HCT116 (cell line): Measurements from ENCODE around the gene RFX2. TPM values are rescaled to one million over a fixed set of nuclear protein-coding genes. Genes with fewer than 3 reads are reported as not detected.

ENCODE experiments used
- ATAC-seq: fragments of 200-7000 bp; cut with Tn5 transposase; 2 replicates; pipeline ENCODE4 v1.9.1; 2020; ENCODE audit warnings: mild to moderate bottlenecking, moderate library complexity
- BruUV-seq: library from RNA; stranded (reverse); fragments of 400-500 nt; replicated peaks from 2 replicates; lab custom pipeline; 2021; lab: Mats Ljungman, UMichigan
- CTCF ChIA-PET: fragments of 300-600 bp; sonication (Branson Sonifier 250); formaldehyde crosslinking; loops from one replicate; lab custom pipeline; 2021; ENCODE audit warnings: antibody characterized with exemption; lab: Charles Lee
- POLR2A ChIA-PET: fragments of 300-600, 350-600 bp; sonication (Branson Sonifier 250); formaldehyde crosslinking; loops from one replicate; lab custom pipeline; 2021; ENCODE audit warnings: antibody characterized with exemption; lab: Charles Lee
- RAD21 ChIA-PET, 2 experiments: fragments of 300-600 bp; sonication (Branson Sonifier 250); formaldehyde crosslinking; loops; one replicate each; lab custom pipeline; 2023; ENCODE audit warnings: low total read pairs in 2 of 2; ENCODE audit not compliant: uncharacterized antibody in 2 of 2, unreplicated experiment in 2 of 2, low non-redundant PET in 1 of 2; lab: Charles Lee
- DNase-seq: peaks from one replicate; pipeline ENCODE4 v3.0.0-alpha.2; 2010; ENCODE audit warnings: low read depth, low spot score
- H2AFZ ChIP-seq: fragments of 200-600 bp; shearing (Covaris generic), sonication (generic); 2 replicates; pipeline ENCODE4 v1.6.1; 2017; ENCODE audit warnings: low read depth, mixed run types, mixed read lengths, antibody characterized with exemption, low read length; ENCODE audit not compliant: poor library complexity, severe bottlenecking
- H3K27ac ChIP-seq: 2 replicates; pipeline ENCODE4 v1.5.1; 2012; ENCODE audit warnings: low read depth, low read length
- H3K27me3 ChIP-seq: fragments of 200-600 bp; sonication (generic); 2 replicates; pipeline ENCODE4 v1.6.1; 2016; ENCODE audit warnings: mixed run types, low read length, mixed read lengths; ENCODE audit not compliant: insufficient read depth
- H3K36me3 ChIP-seq, 2 experiments: fragments of 200-500 bp in 1 of 2; fragments of 200-600 bp in 1 of 2; sonication (Bioruptor generic) in 1 of 2; sonication (generic) in 1 of 2; 2 replicates each; pipeline versions ENCODE4 v1.5.1 to v1.6.1; 2014 to 2016; ENCODE audit warnings: low read length in 2 of 2, inconsistent platforms in 1 of 2, mixed read lengths in 1 of 2, mixed run types in 1 of 2; ENCODE audit not compliant: insufficient read depth in 2 of 2, control insufficient read depth in 1 of 2
- H3K4me1 ChIP-seq, 2 experiments: fragments of 200-600 bp in 1 of 2; sonication (generic) in 1 of 2; 2 replicates each; pipeline versions ENCODE4 v1.5.1 to v1.6.1; 2012 to 2017; ENCODE audit warnings: low read length in 2 of 2, inconsistent platforms in 1 of 2, mild to moderate bottlenecking in 1 of 2, mixed read lengths in 1 of 2, mixed run types in 1 of 2, moderate library complexity in 1 of 2; ENCODE audit not compliant: insufficient read depth in 2 of 2, control insufficient read depth in 1 of 2
- H3K4me2 ChIP-seq: fragments of 200-600 bp; sonication (generic); 2 replicates; pipeline ENCODE4 v1.6.1; 2017; ENCODE audit warnings: mixed run types, low read length, mixed read lengths
- H3K4me3 ChIP-seq, 2 experiments: fragments of 200-600 bp in 1 of 2; sonication (generic) in 1 of 2; replicated peaks in 1 of 2; 2 replicates each; pipeline ENCODE4 v1.5.1; 2011 to 2016; ENCODE audit warnings: low read length in 2 of 2, control low read depth in 1 of 2, low read depth in 1 of 2, mild to moderate bottlenecking in 1 of 2, mixed read lengths in 1 of 2, mixed run types in 1 of 2
- H3K79me2 ChIP-seq: fragments of 200-600 bp; sonication (generic); 2 replicates; pipeline ENCODE4 v1.6.1; 2017; ENCODE audit warnings: mild to moderate bottlenecking, mixed run types, low read length, moderate library complexity, mixed read lengths; ENCODE audit not compliant: insufficient read depth
- H3K9ac ChIP-seq: fragments of 200-600 bp; sonication (generic); 2 replicates; pipeline ENCODE4 v1.6.1; 2016; ENCODE audit warnings: low read length, mixed read lengths
- H3K9me2 ChIP-seq: fragments of 200-600 bp; sonication (generic), shearing (Covaris generic); 2 replicates; pipeline ENCODE4 v1.6.1; 2017; ENCODE audit warnings: mixed run types, mild to moderate bottlenecking, moderate library complexity; ENCODE audit not compliant: insufficient read depth
- H3K9me3 ChIP-seq, 2 experiments: fragments of 200-500 bp in 1 of 2; fragments of 200-600 bp in 1 of 2; sonication (Bioruptor generic) in 1 of 2; sonication (generic) in 1 of 2; 2 replicates each; pipeline ENCODE4 v1.6.1; 2014 to 2017; ENCODE audit warnings: low read length in 2 of 2, mixed read lengths in 2 of 2, inconsistent platforms in 1 of 2, low read depth in 1 of 2, mild to moderate bottlenecking in 1 of 2, mixed run types in 1 of 2, moderate library complexity in 1 of 2; ENCODE audit not compliant: control insufficient read depth in 1 of 2, insufficient read depth in 1 of 2
- H4K20me1 ChIP-seq: fragments of 200-600 bp; sonication (generic), shearing (Covaris generic); 2 replicates; pipeline ENCODE4 v1.6.1; 2017; ENCODE audit warnings: mixed run types, mild to moderate bottlenecking, moderate library complexity; ENCODE audit not compliant: insufficient read depth
- CBX3 ChIP-seq: IDR thresholded peaks from 2 replicates; pipeline ENCODE4 v1.6.1; 2012; ENCODE audit warnings: low read depth
- CEBPB ChIP-seq: IDR thresholded peaks from 2 replicates; pipeline ENCODE4 v1.6.1; 2012; ENCODE audit warnings: low read depth
- CTCF ChIP-seq, 3 experiments: fragments of 200-600 bp in 1 of 3; sonication (generic) in 1 of 3; IDR thresholded peaks in 2 of 3; conservative IDR thresholded peaks in 1 of 3; 2 replicates each; pipeline ENCODE4 v1.5.1; 2012 to 2017; ENCODE audit warnings: low read depth in 2 of 3, low read length in 2 of 3, antibody characterized with exemption in 1 of 3, borderline replicate concordance in 1 of 3, control low read depth in 1 of 3, mild to moderate bottlenecking in 1 of 3, mixed read lengths in 1 of 3, mixed run types in 1 of 3, moderate library complexity in 1 of 3; ENCODE audit not compliant: insufficient read depth in 1 of 3
- ELF1 ChIP-seq: IDR thresholded peaks from 2 replicates; pipeline ENCODE4 v1.6.1; 2012; ENCODE audit warnings: low read depth, borderline replicate concordance
- EZH2 ChIP-seq: fragments of 200-600 bp; sonication (generic); IDR thresholded peaks from 2 replicates; pipeline ENCODE4 v1.6.1; 2017; ENCODE audit warnings: antibody characterized with exemption, mixed run types
- EZH2phosphoT487 ChIP-seq: fragments of 200-600 bp; IDR thresholded peaks from 2 replicates; pipeline ENCODE4 v1.6.1; 2018; ENCODE audit warnings: antibody characterized with exemption, borderline replicate concordance
- MAX ChIP-seq: IDR thresholded peaks from 2 replicates; pipeline ENCODE4 v1.6.1; 2012
- RAD21 ChIP-seq: IDR thresholded peaks from 2 replicates; pipeline ENCODE4 v1.6.1; 2012; ENCODE audit warnings: low read depth, mild to moderate bottlenecking
- SIN3A ChIP-seq: IDR thresholded peaks from 2 replicates; pipeline ENCODE4 v1.6.1; 2012; ENCODE audit warnings: low read depth
- SP1 ChIP-seq: IDR thresholded peaks from 2 replicates; pipeline ENCODE4 v1.6.1; 2012; ENCODE audit warnings: low read depth
- ZFX ChIP-seq: fragments of 450-650 bp; IDR thresholded peaks from 2 replicates; pipeline ENCODE4 v1.6.1; 2017
- intact Hi-C: fragments of 100-400 bp; cut with micrococcal nuclease; formaldehyde crosslinking; loops from 2 replicates; pipeline ENCODE4 v1.10.0; 2022
- total RNA-seq: library from RNA; stranded (reverse); gene quantifications from one replicate; pipeline ENCODE4 v1.2.1, GENCODE V29; 2021; ENCODE audit not compliant: unreplicated experiment

RFX2 gene
- total RNA-seq, 1 experiment from 2014 or later = 13.7 TPM

GRCh38 chr19:5983367-5983955 lies 126.8 kb downstream of the RFX2 start:
- DNase-seq (no peak), ATAC-seq (no peak)
- BruUV-seq = no TSS peak
- H3K9me2 ChIP-seq = no peaks in the 10 kb centered on the region
- no peak overlapping the region for H3K4me2 ChIP-seq
- peaks cover 17% of the 10 kb centered on the region for H3K79me2 ChIP-seq
- ChIA-PET POLR2A (no interaction called here), CTCF (interaction anchor here (1.9 kb wide), 1 partner anchor 142 kb away, joined by 6 read pairs; no protein-coding TSS in a partner anchor), RAD21 (interaction anchor here in 1 of 2 experiments (0.6 kb wide), 1 partner anchor 732 kb away, joined by 3 read pairs; no protein-coding TSS in a partner anchor)
- no peak overlapping the region for H3K9ac ChIP-seq
- H3K27me3 ChIP-seq = no peaks in the 10 kb centered on the region
- no peaks in the 10 kb centered on the region for H4K20me1 ChIP-seq
- intact Hi-C loops = no loop called here
- TF ChIP-seq EZH2phosphoT487 = no peak
- TF ChIP-seq SP1 = no peak
- no peak for TF ChIP-seq ZFX
- TF ChIP-seq CEBPB = no peak
- TF ChIP-seq CBX3 = no peak
- no peak for TF ChIP-seq EZH2
- TF ChIP-seq SIN3A = no peak
- TF ChIP-seq MAX = no peak
- TF ChIP-seq CTCF (IDR thresholded peaks at IDR 0.05 in 2 of 3, conservative IDR thresholded peaks at IDR 0.05 in 1 of 3; ENCODE audit: borderline replicate concordance in 1 of 3, insufficient read depth in 1 of 3, low read depth in 2 of 3, low read length in 2 of 3) = no peak
- no peak for TF ChIP-seq ELF1
- TF ChIP-seq RAD21 = no peak
- H3K36me3 ChIP-seq = no peaks in the 10 kb centered on the region
- H3K4me3 ChIP-seq = no peak overlapping the region
- no peak overlapping the region for H3K27ac ChIP-seq
- H3K4me1 ChIP-seq = peaks cover 4 to 26% of the 10 kb centered on the region in 2 experiments; a peak in 3 of 4 replicates
- H2AFZ ChIP-seq = no peak overlapping the region
- H3K9me3 ChIP-seq = no peaks in the 10 kb centered on the region
